Stimulated activated CD4-positive, alpha-beta T cell treated with anti-CD3 and anti-CD28 coated beads, TNF-alpha, amount 100 ng/mL, for 48 hours (primary cell): ENCODE measurements around the gene GTF3C2.

Experiments
- DNase-seq, 3 donors: peaks; one replicate each; pipeline ENCODE4 v3.0.0-alpha.2; 2020; ENCODE audit warnings: low read depth in 3 of 3

The GTF3C2 gene

GRCh38 chr2:27356382-27357181 lies at the start of gene GTF3C2:
Gene GTF3C2 (minus strand): TSS chr2:27356764. CDS start chr2:27343554, 13,210 bp downstream.
- DNase-seq = peak; percentile 82 to 90 (median 87)

GRCh38 chr2:27400348-27401135 lies 44.0 kb upstream of the GTF3C2 start:
- DNase-seq = no peak

GRCh38 chr2:27398962-27399361 lies 42.4 kb upstream of the GTF3C2 start:
- DNase-seq = no peak

- DNase-seq = no peak
These were observed 36.7 kb upstream of the GTF3C2 start for GRCh38 chr2:27393225-27393624.

GRCh38 chr2:27390822-27391679 lies 34.5 kb upstream of the GTF3C2 start:
- no peak for DNase-seq

- DNase-seq = no peak
These were observed 25.1 kb upstream of the GTF3C2 start for GRCh38 chr2:27381577-27382181.

GRCh38 chr2:27380626-27381545 lies 24.3 kb upstream of the GTF3C2 start, which contains the start of gene ZNF513:
Gene ZNF513 (minus strand): TSS chr2:27380734. CDS start chr2:27380526, 208 bp downstream.
- DNase-seq = peak; percentile 73 to 86 (median 86)

GRCh38 chr2:27379836-27380625 lies 23.5 kb upstream of the GTF3C2 start:
- peak in 1 of 3 donors; percentile 52 for DNase-seq

GRCh38 chr2:27379383-27379835 lies 22.8 kb upstream of the GTF3C2 start:
- no peak for DNase-seq

- DNase-seq = no peak
These were observed 22.3 kb upstream of the GTF3C2 start for GRCh38 chr2:27378809-27379290.

GRCh38 chr2:27378096-27378808 lies 21.7 kb upstream of the GTF3C2 start:
- no peak for DNase-seq

- no peak for DNase-seq
These were observed 21.1 kb upstream of the GTF3C2 start for GRCh38 chr2:27377618-27378095.

- DNase-seq = no peak
These were observed 20.5 kb upstream of the GTF3C2 start for GRCh38 chr2:27376866-27377617.

GRCh38 chr2:27376151-27376865 lies 19.7 kb upstream of the GTF3C2 start:
- DNase-seq = no peak

- no peak for DNase-seq
These were observed 19.0 kb upstream of the GTF3C2 start for GRCh38 chr2:27375513-27376099.

GRCh38 chr2:27373567-27373966 lies 17.0 kb upstream of the GTF3C2 start:
- no peak for DNase-seq

- DNase-seq = no peak
These were observed 16.4 kb upstream of the GTF3C2 start for GRCh38 chr2:27372937-27373336.
